HEK293 (cell line): Measurements from ENCODE around the gene TMEM150B.
A peak's percentile ranks its signal among the peaks of the same experiment; 100 is the strongest.

Experiments
- CTCF ChIA-PET: fragments of 350-600 bp; formaldehyde crosslinking; extraction: SDS; loops from one replicate; lab custom pipeline; 2021; ENCODE audit warnings: antibody characterized with exemption; lab: Yijun Ruan, JAX
- POLR2A ChIA-PET: fragments of 300-600 bp; formaldehyde crosslinking; extraction: SDS; loops from one replicate; lab custom pipeline; 2020; ENCODE audit warnings: antibody characterized with exemption, inconsistent platforms; lab: Yijun Ruan, JAX
- H3K27ac ChIP-seq: fragments of 200-500 bp; sonication (Bioruptor generic); 2 replicates; pipeline ENCODE4 v1.5.1; 2014; ENCODE audit warnings: low read depth, low read length, control low read depth, inconsistent platforms; ENCODE audit errors: extremely low read depth
- H3K36me3 ChIP-seq, 2 experiments: fragments of 200-500 bp in 1 of 2; sonication (Bioruptor generic) in 1 of 2; 1 replicate in 1 of 2; 2 replicates in 1 of 2; pipeline ENCODE4 v1.5.1; 2014 to 2017; ENCODE audit warnings: inconsistent platforms in 2 of 2, low read length in 2 of 2; ENCODE audit not compliant: control insufficient read depth in 2 of 2, insufficient read depth in 1 of 2
- H3K4me1 ChIP-seq: fragments of 200-500 bp; sonication (Bioruptor generic); 2 replicates; pipeline ENCODE4 v1.5.1; 2014; ENCODE audit warnings: mild to moderate bottlenecking, low read length, inconsistent platforms; ENCODE audit not compliant: control insufficient read depth, insufficient read depth
- H3K4me3 ChIP-seq: 2 replicates; pipeline ENCODE4 v1.5.1; 2011; ENCODE audit warnings: low read depth, mild to moderate bottlenecking, control low read depth, low read length, moderate library complexity
- H3K9me3 ChIP-seq: fragments of 200-500 bp; sonication (Bioruptor generic); 2 replicates; pipeline ENCODE4 v1.5.1; 2014; ENCODE audit warnings: low read depth, low read length, inconsistent platforms; ENCODE audit not compliant: control insufficient read depth, insufficient read depth
- GLIS1 ChIP-seq: fragments of 450-650 bp; formaldehyde crosslinking; IDR thresholded peaks from 2 replicates; pipeline ENCODE4 v1.5.1; 2016; ENCODE audit warnings: missing biosample characterization, missing genetic modification characterization
- HOXD13 ChIP-seq: sonication (generic); formaldehyde crosslinking; IDR thresholded peaks from 2 replicates; pipeline ENCODE4 v1.8.0; 2022; ENCODE audit warnings: missing genetic modification reagents, borderline replicate concordance
- KLF1 ChIP-seq: fragments of 450-650 bp; formaldehyde crosslinking; IDR thresholded peaks from 2 replicates; pipeline ENCODE4 v1.5.1; 2016; ENCODE audit warnings: missing biosample characterization, missing genetic modification characterization
- KLF10 ChIP-seq: fragments of 450-650 bp; IDR thresholded peaks from 2 replicates; pipeline ENCODE4 v1.5.1; 2018; ENCODE audit warnings: missing biosample characterization, mild to moderate bottlenecking, missing genetic modification characterization
- KLF17 ChIP-seq: fragments of 450-650 bp; formaldehyde crosslinking; IDR thresholded peaks from 2 replicates; pipeline ENCODE4 v1.5.1; 2016; ENCODE audit warnings: missing biosample characterization, missing genetic modification characterization
- KLF8 ChIP-seq: fragments of 450-650 bp; formaldehyde crosslinking; IDR thresholded peaks from 2 replicates; pipeline ENCODE4 v1.5.1; 2016; ENCODE audit warnings: missing biosample characterization, missing genetic modification characterization
- PATZ1 ChIP-seq: fragments of 450-650 bp; formaldehyde crosslinking; IDR thresholded peaks from 2 replicates; pipeline ENCODE4 v1.5.1; 2016; ENCODE audit warnings: missing biosample characterization, missing genetic modification characterization
- PRDM1 ChIP-seq: fragments of 450-650 bp; formaldehyde crosslinking; IDR thresholded peaks from 2 replicates; pipeline ENCODE4; 2016; ENCODE audit warnings: missing biosample characterization, missing genetic modification characterization
- SP2 ChIP-seq: fragments of 450-650 bp; formaldehyde crosslinking; IDR thresholded peaks from 2 replicates; pipeline ENCODE4 v1.5.1; 2016; ENCODE audit warnings: missing biosample characterization, missing genetic modification characterization
- SP3 ChIP-seq: fragments of 450-650 bp; formaldehyde crosslinking; IDR thresholded peaks from 2 replicates; pipeline ENCODE4 v1.5.1; 2016; ENCODE audit warnings: missing biosample characterization, missing genetic modification characterization
- SP7 ChIP-seq: fragments of 450-650 bp; formaldehyde crosslinking; IDR thresholded peaks from 2 replicates; pipeline ENCODE4 v1.5.1; 2016; ENCODE audit warnings: missing biosample characterization, missing genetic modification characterization
- TCF7L2 ChIP-seq: IDR thresholded peaks from 2 replicates; pipeline ENCODE4 v1.6.1; 2011; ENCODE audit warnings: low read depth, mild to moderate bottlenecking, inconsistent platforms, low read length, moderate library complexity, borderline replicate concordance
- ZBTB26 ChIP-seq: fragments of 450-650 bp; formaldehyde crosslinking; optimal IDR thresholded peaks from 2 replicates; pipeline ENCODE3; 2016; ENCODE audit warnings: missing biosample characterization, mild to moderate bottlenecking, missing genetic modification characterization
- ZIC2 ChIP-seq: fragments of 450-650 bp; formaldehyde crosslinking; IDR thresholded peaks from 2 replicates; pipeline ENCODE4 v1.5.1; 2016; ENCODE audit warnings: missing biosample characterization, missing genetic modification characterization
- ZNF10 ChIP-seq: fragments of 450-650 bp; formaldehyde crosslinking; IDR thresholded peaks from 2 replicates; pipeline ENCODE4 v1.5.1; 2017; ENCODE audit warnings: missing biosample characterization, missing genetic modification characterization
- ZNF19 ChIP-seq: fragments of 450-650 bp; formaldehyde crosslinking; IDR thresholded peaks from 2 replicates; pipeline ENCODE4; 2016; ENCODE audit warnings: missing biosample characterization, missing genetic modification characterization, low read depth
- ZNF26 ChIP-seq: fragments of 450-650 bp; formaldehyde crosslinking; IDR thresholded peaks from 2 replicates; pipeline ENCODE4 v1.5.1; 2016; ENCODE audit warnings: missing biosample characterization, missing genetic modification characterization
- ZNF292 ChIP-seq: fragments of 450-650 bp; formaldehyde crosslinking; IDR thresholded peaks from 2 replicates; pipeline ENCODE4 v1.5.1; 2016; ENCODE audit warnings: low read depth, missing biosample characterization, missing genetic modification characterization, borderline replicate concordance
- ZNF302 ChIP-seq: fragments of 450-650 bp; formaldehyde crosslinking; IDR thresholded peaks from 2 replicates; pipeline ENCODE4 v1.5.1; 2016; ENCODE audit warnings: missing biosample characterization, missing genetic modification characterization, low read depth
- ZNF335 ChIP-seq: fragments of 450-650 bp; formaldehyde crosslinking; conservative IDR thresholded peaks from 2 replicates; pipeline ENCODE4 v1.5.1; 2016; ENCODE audit warnings: missing biosample characterization, missing genetic modification characterization
- ZNF341 ChIP-seq: fragments of 450-650 bp; formaldehyde crosslinking; IDR thresholded peaks from 2 replicates; pipeline ENCODE4; 2016; ENCODE audit warnings: low read depth, missing biosample characterization, missing genetic modification characterization
- ZNF37A ChIP-seq: fragments of 450-650 bp; IDR thresholded peaks from 2 replicates; pipeline ENCODE4 v1.5.1; 2018; ENCODE audit warnings: missing biosample characterization, missing genetic modification characterization
- ZNF394 ChIP-seq: fragments of 450-650 bp; formaldehyde crosslinking; IDR thresholded peaks from 2 replicates; pipeline ENCODE4 v1.5.1; 2016; ENCODE audit warnings: missing biosample characterization, missing genetic modification characterization, mild to moderate bottlenecking, moderate library complexity, borderline replicate concordance
- ZNF521 ChIP-seq: fragments of 450-650 bp; formaldehyde crosslinking; IDR thresholded peaks from 2 replicates; pipeline ENCODE4 v1.5.1; 2017; ENCODE audit warnings: missing biosample characterization, mild to moderate bottlenecking, missing genetic modification characterization
- ZNF558 ChIP-seq: fragments of 450-650 bp; formaldehyde crosslinking; IDR thresholded peaks from 2 replicates; pipeline ENCODE4 v1.5.1; 2016; ENCODE audit warnings: missing biosample characterization, missing genetic modification characterization
- ZNF561 ChIP-seq: fragments of 450-650 bp; IDR thresholded peaks from 2 replicates; pipeline ENCODE4 v1.5.1; 2018; ENCODE audit warnings: missing biosample characterization, missing genetic modification characterization, borderline replicate concordance
- ZNF621 ChIP-seq: fragments of 450-650 bp; formaldehyde crosslinking; IDR thresholded peaks from 2 replicates; pipeline ENCODE4 v1.5.1; 2017; ENCODE audit warnings: missing biosample characterization, missing genetic modification characterization
- ZNF624 ChIP-seq: fragments of 450-650 bp; formaldehyde crosslinking; IDR thresholded peaks from 2 replicates; pipeline ENCODE4 v1.5.1; 2017; ENCODE audit warnings: missing biosample characterization, missing genetic modification characterization
- ZNF76 ChIP-seq: fragments of 450-650 bp; formaldehyde crosslinking; IDR thresholded peaks from 2 replicates; pipeline ENCODE4; 2016; ENCODE audit warnings: low read depth, missing biosample characterization, missing genetic modification characterization, borderline replicate concordance
- ZNF777 ChIP-seq: fragments of 450-650 bp; formaldehyde crosslinking; IDR thresholded peaks from 2 replicates; pipeline ENCODE4 v1.5.1; 2017; ENCODE audit warnings: missing biosample characterization, missing genetic modification characterization, borderline replicate concordance
- ZXDB ChIP-seq: fragments of 450-650 bp; formaldehyde crosslinking; IDR thresholded peaks from 2 replicates; pipeline ENCODE4 v1.5.1; 2016; ENCODE audit warnings: missing biosample characterization, missing genetic modification characterization

Gene TMEM150B

GRCh38 chr19:55369653-55370304, 44.6 kb upstream of the TMEM150B start:
- Histone ChIP-seq H3K4me1 (peaks cover 5% of the 10 kb centered on the region; the same call in 1 of the 2 replicates), H3K36me3 (no peaks in the 10 kb centered on the region), H3K4me3 (peak overlapping the region; percentile 48), H3K27ac (no peak overlapping the region), H3K9me3 (no peaks in the 10 kb centered on the region)
- ChIA-PET POLR2A (interaction anchor here (1.1 to 2.8 kb wide), 10 partner anchors 13 to 38 kb away, joined by 3 to 20 read pairs (median 6); partner anchors contain the start of genes KMT5C and UBE2S), CTCF (interaction anchor here (1.0 kb wide), 1 partner anchor 195 kb away, joined by 4 read pairs; no protein-coding TSS in a partner anchor)
- no peak for TF ChIP-seq PRDM1 (tag by site-specific recombination)
- peak; percentile 51; the same call in 1 of the 2 replicates for TF ChIP-seq ZNF394 (tag by site-specific recombination)
- TF ChIP-seq ZNF624 (tag by site-specific recombination): no peak
- TF ChIP-seq SP7: peak; percentile 37; the same call in 1 of the 2 replicates
- TF ChIP-seq ZXDB (tag by site-specific recombination): peak; percentile 93
- TF ChIP-seq ZNF777 (tag by site-specific recombination): peak; percentile 94
- peak; percentile 84 for TF ChIP-seq ZNF335 (tag by site-specific recombination)
- TF ChIP-seq ZNF521 (tag by site-specific recombination): no peak
- no peak for TF ChIP-seq HOXD13 (CRISPR knock-in tag)
- no peak for TF ChIP-seq ZNF621 (tag by site-specific recombination)
- TF ChIP-seq SP2 (tag by site-specific recombination): peak; percentile 80
- no peak for TF ChIP-seq ZNF302 (tag by site-specific recombination)
- no peak for TF ChIP-seq ZNF37A (tag by site-specific recombination)
- peak; percentile 70 for TF ChIP-seq ZNF341 (tag by site-specific recombination)
- TF ChIP-seq ZNF292: no peak
- TF ChIP-seq KLF10 (tag by site-specific recombination): peak; percentile 87
- TF ChIP-seq ZNF26: no peak
- no peak for TF ChIP-seq TCF7L2
- peak; percentile 61 for TF ChIP-seq KLF8 (tag by site-specific recombination)
- TF ChIP-seq GLIS1 (tag by site-specific recombination): peak; percentile 81
- TF ChIP-seq ZIC2: peak; percentile 86
- peak; percentile 53; the same call in 1 of the 2 replicates for TF ChIP-seq ZNF76 (tag by site-specific recombination)
- 0 out of 2 replicates have a peak, but pooled peaks have one; percentile 34 for TF ChIP-seq ZNF561 (tag by site-specific recombination)
- TF ChIP-seq KLF1 (tag by site-specific recombination): 0 out of 2 replicates have a peak, but pooled peaks have one; percentile 12
- no peak for TF ChIP-seq ZNF558 (tag by site-specific recombination)
- TF ChIP-seq KLF17 (tag by site-specific recombination): peak; percentile 38; the same call in 1 of the 2 replicates
- TF ChIP-seq SP3 (tag by site-specific recombination): peak; percentile 43
- peak; percentile 70 for TF ChIP-seq ZBTB26
- TF ChIP-seq PATZ1 (tag by site-specific recombination): peak; percentile 85
- no peak for TF ChIP-seq ZNF19
- TF ChIP-seq ZNF10 (tag by site-specific recombination): peak; percentile 32; the same call in 1 of the 2 replicates
